IMR-90 (cell line): Measurements from ENCODE around the gene DHRSX. TPM values are rescaled to one million over a fixed set of nuclear protein-coding genes. Genes with fewer than 3 reads are reported as not detected.

ENCODE experiments used
- ATAC-seq: fragments of 200-7000 bp; cut with Tn5 transposase; 2 replicates; pipeline ENCODE4 v1.9.1; 2020; ENCODE audit warnings: low read depth, mild to moderate bottlenecking, moderate library complexity
- BruUV-seq: library from RNA; stranded (reverse); fragments of 400-500 nt; replicated peaks from 2 replicates; lab custom pipeline; 2021; lab: Mats Ljungman, UMichigan
- CTCF ChIA-PET: fragments of 300-600 bp; formaldehyde crosslinking; extraction: SDS; loops from one replicate; lab custom pipeline; 2021; ENCODE audit warnings: antibody characterized with exemption; lab: Yijun Ruan, JAX
- POLR2A ChIA-PET: fragments of 300-600 bp; sonication (Branson Sonifier 250); formaldehyde crosslinking; loops from one replicate; lab custom pipeline; 2022; ENCODE audit warnings: antibody characterized with exemption; ENCODE audit not compliant: unreplicated experiment; lab: Charles Lee
- DNase-seq: peaks from one replicate; pipeline ENCODE4 v3.0.0; 2013
- H2AFZ ChIP-seq: replicated peaks from 2 replicates; pipeline ENCODE3; 2013; ENCODE audit warnings: low read length, mild to moderate bottlenecking; ENCODE audit not compliant: poor library complexity
- H2AK5ac ChIP-seq: 2 replicates; pipeline ENCODE4 v1.6.1; 2013; ENCODE audit warnings: low read depth, low read length, inconsistent platforms
- H2AK9ac ChIP-seq: replicated peaks from 2 replicates; pipeline ENCODE3; 2013; ENCODE audit warnings: mild to moderate bottlenecking, low read depth, low read length, moderate library complexity; ENCODE audit not compliant: poor library complexity
- H2BK120ac ChIP-seq: 2 replicates; pipeline ENCODE4 v1.6.1; 2013; ENCODE audit warnings: low read depth, low read length, inconsistent platforms
- H2BK15ac ChIP-seq: 3 replicates; pipeline ENCODE4 v1.6.1; 2013; ENCODE audit warnings: low read depth, low read length, inconsistent platforms
- H2BK20ac ChIP-seq: 2 replicates; pipeline ENCODE4 v1.6.1; 2013; ENCODE audit warnings: low read depth, mild to moderate bottlenecking, inconsistent platforms, low read length, moderate library complexity
- H2BK5ac ChIP-seq: 2 replicates; pipeline ENCODE4 v1.6.1; 2013; ENCODE audit warnings: mild to moderate bottlenecking, low read depth, low read length, inconsistent platforms; ENCODE audit not compliant: poor library complexity, severe bottlenecking
- H3K14ac ChIP-seq: replicated peaks from 2 replicates; pipeline ENCODE4 v1.6.1; 2013; ENCODE audit warnings: low read depth, low read length, inconsistent platforms
- H3K18ac ChIP-seq: 2 replicates; pipeline ENCODE4 v1.6.1; 2013; ENCODE audit warnings: low read depth, low read length, control low read depth
- H3K23ac ChIP-seq: 2 replicates; pipeline ENCODE4 v1.6.1; 2013; ENCODE audit warnings: low read depth, low read length, inconsistent platforms
- H3K27ac ChIP-seq: 2 replicates; pipeline ENCODE4 v1.5.1; 2013; ENCODE audit warnings: mild to moderate bottlenecking, control low read depth, low read length; ENCODE audit not compliant: insufficient read depth
- H3K27me3 ChIP-seq: 2 replicates; pipeline ENCODE4 v1.6.1; 2013; ENCODE audit warnings: low read length; ENCODE audit not compliant: control insufficient read depth, insufficient read depth
- H3K36me3 ChIP-seq: 2 replicates; pipeline ENCODE4 v1.6.1; 2013; ENCODE audit warnings: low read length, mixed read lengths; ENCODE audit not compliant: control insufficient read depth, insufficient read depth
- H3K4ac ChIP-seq: 2 replicates; pipeline ENCODE4 v1.6.1; 2013; ENCODE audit warnings: low read depth, low read length, inconsistent platforms
- H3K4me1 ChIP-seq: 2 replicates; pipeline ENCODE4 v1.6.1; 2013; ENCODE audit warnings: low read length, mixed read lengths; ENCODE audit not compliant: control insufficient read depth, insufficient read depth
- H3K4me2 ChIP-seq: 2 replicates; pipeline ENCODE4 v1.6.1; 2013; ENCODE audit warnings: low read depth, mild to moderate bottlenecking, control low read depth, low read length, moderate library complexity
- H3K4me3 ChIP-seq: 2 replicates; pipeline ENCODE4 v1.5.1; 2013; ENCODE audit warnings: low read depth, mild to moderate bottlenecking, control low read depth, low read length, moderate library complexity; ENCODE audit not compliant: insufficient read depth
- H3K56ac ChIP-seq: 2 replicates; pipeline ENCODE4 v1.6.1; 2013; ENCODE audit warnings: low read length, inconsistent platforms; ENCODE audit not compliant: insufficient read depth; ENCODE audit errors: extremely low read depth
- H3K79me1 ChIP-seq, 2 experiments: 2 replicates each; pipeline ENCODE4 v1.6.1; 2013; ENCODE audit warnings: low read length in 2 of 2, inconsistent platforms in 1 of 2, low read depth in 1 of 2
- H3K9ac ChIP-seq: 2 replicates; pipeline ENCODE4 v1.6.1; 2013; ENCODE audit warnings: low read depth, low read length, control low read depth
- H3K9me1 ChIP-seq: 2 replicates; pipeline ENCODE4 v1.6.1; 2013; ENCODE audit warnings: low read length, inconsistent platforms; ENCODE audit not compliant: insufficient read depth
- H3K9me3 ChIP-seq: 2 replicates; pipeline ENCODE4 v1.6.1; 2013; ENCODE audit warnings: low read length; ENCODE audit not compliant: control insufficient read depth, insufficient read depth
- H4K20me1 ChIP-seq: 2 replicates; pipeline ENCODE4 v1.6.1; 2013; ENCODE audit warnings: low read length, inconsistent platforms; ENCODE audit not compliant: insufficient read depth
- H4K5ac ChIP-seq: 2 replicates; pipeline ENCODE4 v1.6.1; 2013; ENCODE audit warnings: mild to moderate bottlenecking, low read depth, low read length, control low read depth
- H4K8ac ChIP-seq, 2 experiments: 2 replicates each; pipeline ENCODE4 v1.6.1; 2013; ENCODE audit warnings: low read depth in 2 of 2, low read length in 2 of 2, control low read depth in 1 of 2, inconsistent platforms in 1 of 2
- H4K91ac ChIP-seq: 2 replicates; pipeline ENCODE4 v1.6.1; 2013; ENCODE audit warnings: low read depth, low read length, inconsistent platforms; ENCODE audit not compliant: insufficient read depth
- BHLHE40 ChIP-seq: fragments of 150-350 bp; IDR thresholded peaks from 2 replicates; pipeline ENCODE4 v1.6.1; 2016; ENCODE audit warnings: mild to moderate bottlenecking, low read depth, low read length
- CEBPB ChIP-seq: IDR thresholded peaks from 2 replicates; pipeline ENCODE4 v1.6.1; 2012; ENCODE audit warnings: low read depth, low read length, improper control_type of control experiment
- CHD1 ChIP-seq: IDR thresholded peaks from 2 replicates; pipeline ENCODE4 v1.6.1; 2012; ENCODE audit warnings: low read depth, low read length, improper control_type of control experiment
- CTCF ChIP-seq: conservative IDR thresholded peaks from 2 replicates; pipeline ENCODE4 v1.5.1; 2012; ENCODE audit warnings: mild to moderate bottlenecking, low read depth, low read length, improper control_type of control experiment
- ELK1 ChIP-seq: fragments of 150-350 bp; IDR thresholded peaks from 2 replicates; pipeline ENCODE4 v1.6.1; 2016; ENCODE audit warnings: low read depth, mild to moderate bottlenecking, low read length, moderate library complexity, borderline replicate concordance
- FOS ChIP-seq: fragments of 150-350 bp; IDR thresholded peaks from 2 replicates; pipeline ENCODE4 v1.6.1; 2016; ENCODE audit warnings: low read depth, low read length
- MAFK ChIP-seq: IDR thresholded peaks from 2 replicates; pipeline ENCODE4 v1.6.1; 2012; ENCODE audit warnings: low read depth, low read length, improper control_type of control experiment
- MAZ ChIP-seq: IDR thresholded peaks from 2 replicates; pipeline ENCODE4 v1.6.1; 2012; ENCODE audit warnings: low read depth, mild to moderate bottlenecking, low read length, improper control_type of control experiment, moderate library complexity, borderline replicate concordance
- MXI1 ChIP-seq: IDR thresholded peaks from 2 replicates; pipeline ENCODE4 v1.6.1; 2012; ENCODE audit warnings: low read depth, mild to moderate bottlenecking, low read length, moderate library complexity, borderline replicate concordance
- NFE2L2 ChIP-seq: fragments of 150-350 bp; IDR thresholded peaks from 2 replicates; pipeline ENCODE4 v1.6.1; 2016; ENCODE audit warnings: low read depth, mild to moderate bottlenecking, low read length
- POLR2A ChIP-seq: IDR thresholded peaks from 2 replicates; pipeline ENCODE4 v1.6.1; 2012; ENCODE audit warnings: mild to moderate bottlenecking, low read depth, low read length
- RAD21 ChIP-seq: IDR thresholded peaks from 2 replicates; pipeline ENCODE4 v1.6.1; 2012; ENCODE audit warnings: low read length, improper control_type of control experiment
- RCOR1 ChIP-seq: IDR thresholded peaks from 2 replicates; pipeline ENCODE4 v1.6.1; 2012; ENCODE audit warnings: mild to moderate bottlenecking, low read length, improper control_type of control experiment; ENCODE audit not compliant: insufficient replicate concordance
- RFX5 ChIP-seq: IDR thresholded peaks from 2 replicates; pipeline ENCODE4 v1.8.0; 2012; ENCODE audit warnings: low read depth, mild to moderate bottlenecking, low read length, moderate library complexity
- SMC3 ChIP-seq: fragments of 150-350 bp; IDR thresholded peaks from 2 replicates; pipeline ENCODE4 v1.6.1; 2016; ENCODE audit warnings: low read depth, mild to moderate bottlenecking, antibody characterized with exemption, low read length, moderate library complexity
- WGBS, 2 experiments: methylation state at CpG; one replicate each; pipeline versions ENCODE4 v1.1.5 to v1.1.7; 2013; ENCODE audit warnings: missing lambda C conversion rate in 2 of 2; ENCODE audit not compliant: insufficient read length in 1 of 2; ENCODE audit errors: extremely low coverage in 2 of 2; 5-methylcytosine and 5-hydroxymethylcytosine counted together
- dilution Hi-C: fragments of 300-500 bp; cut with HindIII; formaldehyde crosslinking; loops from one replicate; pipeline ENCODE4 v1.14.3; 2018; ENCODE audit warnings: low sequenced_read_pairs; ENCODE audit not compliant: unreplicated experiment
- in situ Hi-C: fragments of 300-500 bp; cut with MboI; formaldehyde crosslinking; loops from 3 replicates; pipeline ENCODE4 v1.14.3; 2019; ENCODE audit warnings: low sequenced_read_pairs, inconsistent platforms, mixed read lengths
- intact Hi-C: fragments of 100-400 bp; cut with micrococcal nuclease; formaldehyde crosslinking; loops from 2 replicates; pipeline ENCODE4 v1.10.0; 2022
- polyA plus RNA-seq, 3 experiments: library from polyadenylated mRNA; depleted of rRNA; stranded (reverse); fragments of >200 nt; gene quantifications; 2 replicates each; pipeline ENCODE4 v1.2.3, GENCODE V29; 2012; ENCODE audit warnings: low replicate concordance in 1 of 3
- total RNA-seq: library from RNA; depleted of rRNA; stranded (reverse); fragments of >200 nt; gene quantifications from 2 replicates; pipeline ENCODE4 v1.2.3, GENCODE V29; 2012
- TF ChIP-seq, protein P1 (sequence below): fragments of 150-350 bp; IDR thresholded peaks from 2 replicates; pipeline ENCODE4 v1.6.1; 2017; ENCODE audit warnings: mild to moderate bottlenecking, antibody characterized with exemption, low read length, low read depth

DHRSX gene
- total and polyA plus RNA-seq, 2 of the 4 experiments (the other 2 are of a cell fraction), result 26.2 to 38.0 TPM

DNA sequence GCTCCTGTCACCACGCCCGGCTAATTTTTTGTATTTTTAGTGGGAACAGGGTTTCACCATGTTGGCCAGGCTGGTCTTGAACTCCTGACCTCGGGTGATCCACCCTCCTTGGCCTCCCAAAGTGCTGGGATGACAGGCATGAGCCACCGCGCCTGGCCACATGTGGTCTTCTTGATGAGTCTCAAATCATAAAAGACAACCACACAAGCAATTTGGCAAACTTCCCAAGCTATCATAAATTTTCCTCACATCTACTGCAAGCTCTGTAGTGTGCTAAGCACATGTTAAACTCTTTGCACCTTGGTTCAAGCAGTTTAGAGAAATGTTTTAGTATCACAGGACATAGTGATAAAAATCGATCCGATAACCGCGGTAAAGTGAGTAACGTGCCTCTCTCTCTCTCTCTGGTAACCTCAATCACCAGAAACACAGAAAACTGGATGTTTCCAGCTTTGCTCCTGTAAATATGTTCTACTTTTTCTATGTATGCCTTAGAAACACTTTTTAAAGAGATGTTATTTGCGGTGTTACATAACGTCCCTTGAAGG lies 256.8 kb downstream of the DHRSX start:
- H4K91ac ChIP-seq, result no peak overlapping the region
- TF ChIP-seq BHLHE40 (no peak), CHD1 (no peak), POLR2A (no peak), CEBPB (no peak), CTCF (no peak), SMC3 (no peak), NFE2L2 (no peak), RCOR1 (no peak), RFX5 (no peak), MAZ (no peak), MXI1 (no peak), RAD21 (no peak), FOS (no peak), MAFK (no peak), ELK1 (no peak)
- TF ChIP-seq, protein P1, sequence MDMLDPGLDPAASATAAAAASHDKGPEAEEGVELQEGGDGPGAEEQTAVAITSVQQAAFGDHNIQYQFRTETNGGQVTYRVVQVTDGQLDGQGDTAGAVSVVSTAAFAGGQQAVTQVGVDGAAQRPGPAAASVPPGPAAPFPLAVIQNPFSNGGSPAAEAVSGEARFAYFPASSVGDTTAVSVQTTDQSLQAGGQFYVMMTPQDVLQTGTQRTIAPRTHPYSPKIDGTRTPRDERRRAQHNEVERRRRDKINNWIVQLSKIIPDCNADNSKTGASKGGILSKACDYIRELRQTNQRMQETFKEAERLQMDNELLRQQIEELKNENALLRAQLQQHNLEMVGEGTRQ, result no peak
- H2AFZ ChIP-seq, result no peak overlapping the region
- intact Hi-C loops, result no loop called here
- ChIA-PET POLR2A (no interaction called here), CTCF (no interaction called here)
- H2BK5ac ChIP-seq, result no peak overlapping the region
- DNase-seq (peak; percentile 15), ATAC-seq (no peak)
- H3K9ac ChIP-seq, result no peak overlapping the region
- no peak overlapping the region for H2BK120ac ChIP-seq
- H3K23ac ChIP-seq, result no peak overlapping the region
- H2AK9ac ChIP-seq, result no peak overlapping the region
- H3K4me3 ChIP-seq, result no peak overlapping the region
- H3K79me1 ChIP-seq, result no peaks in the 10 kb centered on the region
- no peak overlapping the region for H3K27ac ChIP-seq
- H4K20me1 ChIP-seq, result no peaks in the 10 kb centered on the region
- H3K27me3 ChIP-seq, result no peaks in the 10 kb centered on the region
- no peak overlapping the region for H4K5ac ChIP-seq
- no CpG with 5 or more reads among the region's 12 CpGs for WGBS, 2 experiments
- H3K56ac ChIP-seq, result no peak overlapping the region
- H3K4me1 ChIP-seq, result no peaks in the 10 kb centered on the region
- in situ Hi-C loops, result no loop called here
- no peaks in the 10 kb centered on the region for H3K9me3 ChIP-seq
- no TSS peak for BruUV-seq
- dilution Hi-C loops, result no loop called here
- H3K14ac ChIP-seq, result no peak overlapping the region
- H2BK15ac ChIP-seq, result no peak overlapping the region
- H3K36me3 ChIP-seq, result peaks cover 10% of the 10 kb centered on the region
- no peak overlapping the region for H3K18ac ChIP-seq
- H4K8ac ChIP-seq, result no peak overlapping the region
- no peak overlapping the region for H2BK20ac ChIP-seq
- H3K9me1 ChIP-seq, result no peaks in the 10 kb centered on the region
- no peak overlapping the region for H2AK5ac ChIP-seq
- no peak overlapping the region for H3K4ac ChIP-seq
- H3K4me2 ChIP-seq, result no peak overlapping the region
